Uterus (tissue), 2 donors: ENCODE measurements around the gene CLSTN3.

Experiments
- POLR2A ChIP-seq, 2 donors: fragments of 450-650 bp; IDR thresholded peaks; one replicate each; pipeline ENCODE4 v1.6.1; 2016; ENCODE audit warnings: antibody characterized with exemption in 2 of 2, mild to moderate bottlenecking in 1 of 2, moderate library complexity in 1 of 2
- TF ChIP-seq, protein P1 (sequence below), 4 experiments: fragments of 200-600 bp in 2 of 4; fragments of 450-650 bp in 2 of 4; sonication (generic) in 2 of 4; IDR thresholded peaks; one replicate each; pipeline ENCODE4 v1.5.1; 2016 to 2019; ENCODE audit warnings: antibody characterized with exemption in 4 of 4, mild to moderate bottlenecking in 2 of 4, moderate library complexity in 1 of 4

GRCh38 chr12:7171854-7172253 lies 41.7 kb downstream of the CLSTN3 start:
- TF ChIP-seq, protein P1, sequence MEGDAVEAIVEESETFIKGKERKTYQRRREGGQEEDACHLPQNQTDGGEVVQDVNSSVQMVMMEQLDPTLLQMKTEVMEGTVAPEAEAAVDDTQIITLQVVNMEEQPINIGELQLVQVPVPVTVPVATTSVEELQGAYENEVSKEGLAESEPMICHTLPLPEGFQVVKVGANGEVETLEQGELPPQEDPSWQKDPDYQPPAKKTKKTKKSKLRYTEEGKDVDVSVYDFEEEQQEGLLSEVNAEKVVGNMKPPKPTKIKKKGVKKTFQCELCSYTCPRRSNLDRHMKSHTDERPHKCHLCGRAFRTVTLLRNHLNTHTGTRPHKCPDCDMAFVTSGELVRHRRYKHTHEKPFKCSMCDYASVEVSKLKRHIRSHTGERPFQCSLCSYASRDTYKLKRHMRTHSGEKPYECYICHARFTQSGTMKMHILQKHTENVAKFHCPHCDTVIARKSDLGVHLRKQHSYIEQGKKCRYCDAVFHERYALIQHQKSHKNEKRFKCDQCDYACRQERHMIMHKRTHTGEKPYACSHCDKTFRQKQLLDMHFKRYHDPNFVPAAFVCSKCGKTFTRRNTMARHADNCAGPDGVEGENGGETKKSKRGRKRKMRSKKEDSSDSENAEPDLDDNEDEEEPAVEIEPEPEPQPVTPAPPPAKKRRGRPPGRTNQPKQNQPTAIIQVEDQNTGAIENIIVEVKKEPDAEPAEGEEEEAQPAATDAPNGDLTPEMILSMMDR (IDR thresholded peaks at IDR 0.05): no peak
- TF ChIP-seq POLR2A (IDR thresholded peaks at IDR 0.05): no peak
